WTC11 (cell line): Measurements from ENCODE around the gene FNDC1. TPM values are rescaled to one million over a fixed set of nuclear protein-coding genes. Genes with fewer than 3 reads are reported as not detected.

Source experiments
- ATAC-seq: fragments of 200-7000 bp; cut with Tn5 transposase; 2 replicates; pipeline ENCODE4 v1.10.0; 2021; ENCODE audit warnings: mild to moderate bottlenecking, moderate library complexity
- CTCF ChIA-PET: fragments of 300-600 bp; sonication (Branson Sonifier 250); formaldehyde crosslinking; loops from one replicate; lab custom pipeline; 2021; ENCODE audit warnings: antibody characterized with exemption; lab: Charles Lee
- POLR2A ChIA-PET: fragments of 350-600 bp; sonication (Branson Sonifier 250); formaldehyde crosslinking; loops from one replicate; lab custom pipeline; 2021; ENCODE audit warnings: antibody characterized with exemption; lab: Charles Lee
- DNase-seq: peaks from one replicate; pipeline ENCODE4 v3.0.0; 2021; ENCODE audit warnings: low spot score
- H3K27ac Mint-ChIP-seq: 2 replicates; pipeline ENCODE4 v1.8.0; 2021; ENCODE audit warnings: mixed read lengths
- H3K27me3 Mint-ChIP-seq: 2 replicates; pipeline ENCODE4 v1.8.0; 2021; ENCODE audit warnings: low read depth, mild to moderate bottlenecking, moderate library complexity, mixed read lengths
- H3K36me3 Mint-ChIP-seq: 2 replicates; pipeline ENCODE4 v1.8.0; 2021; ENCODE audit warnings: mixed read lengths
- H3K4me1 Mint-ChIP-seq: 2 replicates; pipeline ENCODE4 v1.8.0; 2022; ENCODE audit warnings: mixed read lengths
- H3K4me3 Mint-ChIP-seq: 2 replicates; pipeline ENCODE4 v1.8.0; 2021; ENCODE audit warnings: mild to moderate bottlenecking, moderate library complexity, mixed read lengths
- H3K9me3 Mint-ChIP-seq: 2 replicates; pipeline ENCODE4 v1.8.0; 2021; ENCODE audit warnings: mixed read lengths
- ATF1 ChIP-seq: sonication (generic); formaldehyde crosslinking; IDR thresholded peaks from 2 replicates; pipeline ENCODE4 v1.8.1; 2023; ENCODE audit warnings: mild to moderate bottlenecking, moderate library complexity, missing genetic modification reagents
- CREM ChIP-seq: sonication (generic); formaldehyde crosslinking; IDR thresholded peaks from 2 replicates; pipeline ENCODE4 v1.8.1; 2022; ENCODE audit warnings: mild to moderate bottlenecking, missing genetic modification reagents, moderate library complexity
- E2F4 ChIP-seq: sonication (generic); formaldehyde crosslinking; IDR thresholded peaks from 2 replicates; pipeline ENCODE4 v1.8.1; 2022; ENCODE audit warnings: low read depth, mild to moderate bottlenecking, moderate library complexity, missing genetic modification reagents, borderline replicate concordance
- FOXK1 ChIP-seq: sonication (generic); formaldehyde crosslinking; IDR thresholded peaks from 2 replicates; pipeline ENCODE4 v1.8.0; 2022; ENCODE audit warnings: mild to moderate bottlenecking, moderate library complexity, missing genetic modification reagents
- KAT7 ChIP-seq: sonication (generic); formaldehyde crosslinking; IDR thresholded peaks from 2 replicates; pipeline ENCODE4 v1.8.1; 2023; ENCODE audit warnings: missing genetic modification reagents, mild to moderate bottlenecking, borderline replicate concordance
- NFATC4 ChIP-seq: fragments of 250-450 bp; sonication (Bioruptor Pico); IDR thresholded peaks from 2 replicates; pipeline ENCODE4 v1.9.0; 2021; ENCODE audit warnings: mild to moderate bottlenecking
- NR1H2 ChIP-seq: sonication (generic); formaldehyde crosslinking; IDR thresholded peaks from 2 replicates; pipeline ENCODE4 v1.9.0; 2021; ENCODE audit warnings: mild to moderate bottlenecking, moderate library complexity, missing genetic modification reagents
- NR3C1 ChIP-seq: sonication (generic); formaldehyde crosslinking; conservative IDR thresholded peaks from 2 replicates; pipeline ENCODE4 v1.8.1; 2023; ENCODE audit warnings: low read depth, mild to moderate bottlenecking, missing genetic modification reagents
- PRDM15 ChIP-seq: sonication (generic); formaldehyde crosslinking; IDR thresholded peaks from 2 replicates; pipeline ENCODE4 v1.8.0; 2022; ENCODE audit warnings: missing genetic modification reagents
- SMAD3 ChIP-seq: sonication (generic); formaldehyde crosslinking; IDR thresholded peaks from 2 replicates; pipeline ENCODE4 v1.8.0; 2022; ENCODE audit warnings: missing genetic modification reagents, mild to moderate bottlenecking, borderline replicate concordance
- TCF7 ChIP-seq: sonication (generic); formaldehyde crosslinking; IDR thresholded peaks from 2 replicates; pipeline ENCODE4 v1.8.0; 2022; ENCODE audit warnings: mild to moderate bottlenecking, low read depth, missing genetic modification reagents, moderate library complexity
- TP53 ChIP-seq: sonication (generic); formaldehyde crosslinking; IDR thresholded peaks from 2 replicates; pipeline ENCODE4 v1.8.1; 2023; ENCODE audit warnings: mild to moderate bottlenecking, missing genetic modification reagents
- ZNF121 ChIP-seq: sonication (generic); formaldehyde crosslinking; IDR thresholded peaks from 2 replicates; pipeline ENCODE4 v1.8.0; 2023; ENCODE audit warnings: missing genetic modification reagents
- ZNF671 ChIP-seq: fragments of 250-450 bp; sonication (Bioruptor Pico); IDR thresholded peaks from 2 replicates; pipeline ENCODE4 v1.8.0; 2021; ENCODE audit warnings: mild to moderate bottlenecking
- total RNA-seq: library from RNA; stranded (reverse); gene quantifications from 3 replicates; pipeline ENCODE4 v1.2.3, GENCODE V29; 2021
- TF ChIP-seq, protein P1 (sequence below): sonication (generic); formaldehyde crosslinking; IDR thresholded peaks from 2 replicates; pipeline ENCODE4 v1.8.1; 2022; ENCODE audit warnings: low read depth, missing genetic modification reagents, borderline replicate concordance
- TF ChIP-seq, protein P2 (sequence below): sonication (generic); formaldehyde crosslinking; IDR thresholded peaks from 2 replicates; pipeline ENCODE4 v1.8.0; 2022; ENCODE audit warnings: mild to moderate bottlenecking, missing genetic modification reagents
- TF ChIP-seq, protein P3 (sequence below): sonication (generic); formaldehyde crosslinking; IDR thresholded peaks from 2 replicates; pipeline ENCODE4 v1.8.0; 2023; ENCODE audit warnings: mild to moderate bottlenecking, missing genetic modification reagents
- TF ChIP-seq, protein P4 (sequence below): sonication (generic); formaldehyde crosslinking; IDR thresholded peaks from 2 replicates; pipeline ENCODE4 v1.8.1; 2022; ENCODE audit warnings: mild to moderate bottlenecking, moderate library complexity, missing genetic modification reagents
- TF ChIP-seq, protein P5 (sequence below): sonication (generic); formaldehyde crosslinking; IDR thresholded peaks from 2 replicates; pipeline ENCODE4 v1.8.0; 2023; ENCODE audit warnings: missing genetic modification reagents
- TF ChIP-seq, protein P6 (sequence below): sonication (generic); formaldehyde crosslinking; IDR thresholded peaks from 2 replicates; pipeline ENCODE4 v1.8.0; 2022; ENCODE audit warnings: mild to moderate bottlenecking, missing genetic modification reagents

FNDC1 gene
- total RNA-seq, 1 experiment from 2014 or later: 0.44 TPM

DNA sequence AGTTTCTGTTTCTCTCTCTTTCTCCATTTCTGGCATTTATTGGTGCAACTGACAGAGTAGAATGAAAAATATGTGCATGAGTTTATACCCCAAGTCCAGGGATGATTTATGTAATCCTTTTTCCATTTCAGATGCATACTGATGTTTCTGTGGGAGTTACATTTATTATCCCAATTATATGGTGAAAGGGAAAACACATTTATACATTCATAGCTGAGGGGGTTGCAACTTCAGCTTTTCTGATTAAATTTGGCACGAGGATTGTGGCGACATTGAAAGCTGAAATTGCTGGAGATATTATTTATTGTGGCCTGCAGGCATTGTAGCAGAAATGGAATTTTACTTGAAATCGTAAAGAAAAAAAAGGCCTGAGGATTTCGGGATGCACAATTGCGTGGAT lies 31.5 kb upstream of the FNDC1 start:
- Mint-ChIP-seq H3K27me3 (peaks cover 4% of the 10 kb centered on the region; the same call in 1 of the 2 replicates), H3K4me3 (no peak overlapping the region), H3K27ac (no peak overlapping the region), H3K9me3 (peaks cover 7% of the 10 kb centered on the region), H3K36me3 (no peaks in the 10 kb centered on the region)
- POLR2A ChIA-PET: no interaction called here
- no peak for DNase-seq
- no peak for TF ChIP-seq ZNF671 (CRISPR knock-in tag)
- TF ChIP-seq, protein P1, sequence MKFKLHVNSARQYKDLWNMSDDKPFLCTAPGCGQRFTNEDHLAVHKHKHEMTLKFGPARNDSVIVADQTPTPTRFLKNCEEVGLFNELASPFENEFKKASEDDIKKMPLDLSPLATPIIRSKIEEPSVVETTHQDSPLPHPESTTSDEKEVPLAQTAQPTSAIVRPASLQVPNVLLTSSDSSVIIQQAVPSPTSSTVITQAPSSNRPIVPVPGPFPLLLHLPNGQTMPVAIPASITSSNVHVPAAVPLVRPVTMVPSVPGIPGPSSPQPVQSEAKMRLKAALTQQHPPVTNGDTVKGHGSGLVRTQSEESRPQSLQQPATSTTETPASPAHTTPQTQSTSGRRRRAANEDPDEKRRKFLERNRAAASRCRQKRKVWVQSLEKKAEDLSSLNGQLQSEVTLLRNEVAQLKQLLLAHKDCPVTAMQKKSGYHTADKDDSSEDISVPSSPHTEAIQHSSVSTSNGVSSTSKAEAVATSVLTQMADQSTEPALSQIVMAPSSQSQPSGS (CRISPR knock-in tag): no peak
- TF ChIP-seq E2F4 (CRISPR knock-in tag): no peak
- TF ChIP-seq, protein P2, sequence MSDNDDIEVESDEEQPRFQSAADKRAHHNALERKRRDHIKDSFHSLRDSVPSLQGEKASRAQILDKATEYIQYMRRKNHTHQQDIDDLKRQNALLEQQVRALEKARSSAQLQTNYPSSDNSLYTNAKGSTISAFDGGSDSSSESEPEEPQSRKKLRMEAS: no peak
- TF ChIP-seq FOXK1 (CRISPR knock-in tag): no peak
- no peak for TF ChIP-seq NFATC4 (CRISPR knock-in tag)
- TF ChIP-seq NR3C1: no peak
- TF ChIP-seq, protein P3, sequence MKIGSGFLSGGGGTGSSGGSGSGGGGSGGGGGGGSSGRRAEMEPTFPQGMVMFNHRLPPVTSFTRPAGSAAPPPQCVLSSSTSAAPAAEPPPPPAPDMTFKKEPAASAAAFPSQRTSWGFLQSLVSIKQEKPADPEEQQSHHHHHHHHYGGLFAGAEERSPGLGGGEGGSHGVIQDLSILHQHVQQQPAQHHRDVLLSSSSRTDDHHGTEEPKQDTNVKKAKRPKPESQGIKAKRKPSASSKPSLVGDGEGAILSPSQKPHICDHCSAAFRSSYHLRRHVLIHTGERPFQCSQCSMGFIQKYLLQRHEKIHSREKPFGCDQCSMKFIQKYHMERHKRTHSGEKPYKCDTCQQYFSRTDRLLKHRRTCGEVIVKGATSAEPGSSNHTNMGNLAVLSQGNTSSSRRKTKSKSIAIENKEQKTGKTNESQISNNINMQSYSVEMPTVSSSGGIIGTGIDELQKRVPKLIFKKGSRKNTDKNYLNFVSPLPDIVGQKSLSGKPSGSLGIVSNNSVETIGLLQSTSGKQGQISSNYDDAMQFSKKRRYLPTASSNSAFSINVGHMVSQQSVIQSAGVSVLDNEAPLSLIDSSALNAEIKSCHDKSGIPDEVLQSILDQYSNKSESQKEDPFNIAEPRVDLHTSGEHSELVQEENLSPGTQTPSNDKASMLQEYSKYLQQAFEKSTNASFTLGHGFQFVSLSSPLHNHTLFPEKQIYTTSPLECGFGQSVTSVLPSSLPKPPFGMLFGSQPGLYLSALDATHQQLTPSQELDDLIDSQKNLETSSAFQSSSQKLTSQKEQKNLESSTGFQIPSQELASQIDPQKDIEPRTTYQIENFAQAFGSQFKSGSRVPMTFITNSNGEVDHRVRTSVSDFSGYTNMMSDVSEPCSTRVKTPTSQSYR: no peak
- no peak for TF ChIP-seq PRDM15 (CRISPR knock-in tag)
- TF ChIP-seq, protein P4, sequence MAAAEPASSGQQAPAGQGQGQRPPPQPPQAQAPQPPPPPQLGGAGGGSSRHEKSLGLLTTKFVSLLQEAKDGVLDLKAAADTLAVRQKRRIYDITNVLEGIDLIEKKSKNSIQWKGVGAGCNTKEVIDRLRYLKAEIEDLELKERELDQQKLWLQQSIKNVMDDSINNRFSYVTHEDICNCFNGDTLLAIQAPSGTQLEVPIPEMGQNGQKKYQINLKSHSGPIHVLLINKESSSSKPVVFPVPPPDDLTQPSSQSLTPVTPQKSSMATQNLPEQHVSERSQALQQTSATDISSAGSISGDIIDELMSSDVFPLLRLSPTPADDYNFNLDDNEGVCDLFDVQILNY: no peak
- no peak for TF ChIP-seq ATF1
- TF ChIP-seq, protein P5, sequence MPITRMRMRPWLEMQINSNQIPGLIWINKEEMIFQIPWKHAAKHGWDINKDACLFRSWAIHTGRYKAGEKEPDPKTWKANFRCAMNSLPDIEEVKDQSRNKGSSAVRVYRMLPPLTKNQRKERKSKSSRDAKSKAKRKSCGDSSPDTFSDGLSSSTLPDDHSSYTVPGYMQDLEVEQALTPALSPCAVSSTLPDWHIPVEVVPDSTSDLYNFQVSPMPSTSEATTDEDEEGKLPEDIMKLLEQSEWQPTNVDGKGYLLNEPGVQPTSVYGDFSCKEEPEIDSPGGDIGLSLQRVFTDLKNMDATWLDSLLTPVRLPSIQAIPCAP (CRISPR knock-in tag): no peak
- no peak for TF ChIP-seq ZNF121
- no peak for TF ChIP-seq NR1H2 (CRISPR knock-in tag)
- no peak for TF ChIP-seq CREM (CRISPR knock-in tag)
- no peak for TF ChIP-seq KAT7
- TF ChIP-seq TCF7 (CRISPR knock-in tag): no peak
- TF ChIP-seq SMAD3: no peak
- TF ChIP-seq TP53: no peak
- TF ChIP-seq, protein P6, sequence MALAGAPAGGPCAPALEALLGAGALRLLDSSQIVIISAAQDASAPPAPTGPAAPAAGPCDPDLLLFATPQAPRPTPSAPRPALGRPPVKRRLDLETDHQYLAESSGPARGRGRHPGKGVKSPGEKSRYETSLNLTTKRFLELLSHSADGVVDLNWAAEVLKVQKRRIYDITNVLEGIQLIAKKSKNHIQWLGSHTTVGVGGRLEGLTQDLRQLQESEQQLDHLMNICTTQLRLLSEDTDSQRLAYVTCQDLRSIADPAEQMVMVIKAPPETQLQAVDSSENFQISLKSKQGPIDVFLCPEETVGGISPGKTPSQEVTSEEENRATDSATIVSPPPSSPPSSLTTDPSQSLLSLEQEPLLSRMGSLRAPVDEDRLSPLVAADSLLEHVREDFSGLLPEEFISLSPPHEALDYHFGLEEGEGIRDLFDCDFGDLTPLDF (CRISPR knock-in tag): no peak
- TF ChIP-seq, all 79 proteins: peak for 0
- CTCF ChIA-PET: no interaction called here
- no peaks in the 10 kb centered on the region; the same call in 1 of the 2 replicates for H3K4me1 Mint-ChIP-seq
- ATAC-seq: no peak
